Thymus (tissue), 11 donors: ENCODE results near the gene CD99L2. TPM values are rescaled to one million over a fixed set of nuclear protein-coding genes. Genes with fewer than 3 reads are reported as not detected.
A peak's percentile ranks its signal among the peaks of the same experiment; 100 is the strongest.

Source experiments
- DNase-seq, 9 donors: peaks; one replicate each; pipeline ENCODE4 v3.0.0-alpha.2; 2013; ENCODE audit warnings: low spot score in 9 of 9, low read depth in 6 of 9, missing footprints in 1 of 9
- H3K27ac ChIP-seq, 2 donors: one replicate each; pipeline ENCODE4 v1.5.1; 2013; ENCODE audit warnings: control low read depth in 1 of 2, low read depth in 1 of 2, low read length in 1 of 2, mild to moderate bottlenecking in 1 of 2, moderate library complexity in 1 of 2
- H3K27me3 ChIP-seq, 2 donors: one replicate each; pipeline ENCODE4 v1.5.1; 2013; ENCODE audit warnings: low read length in 1 of 2; ENCODE audit not compliant: control insufficient read depth in 2 of 2, insufficient read depth in 1 of 2
- H3K36me3 ChIP-seq, 2 donors: one replicate each; pipeline ENCODE4 v1.5.1; 2013; ENCODE audit warnings: low read length in 1 of 2, mild to moderate bottlenecking in 1 of 2, moderate library complexity in 1 of 2; ENCODE audit not compliant: control insufficient read depth in 2 of 2, insufficient read depth in 2 of 2
- H3K4me1 ChIP-seq, 2 donors: one replicate each; pipeline ENCODE4 v1.5.1; 2013; ENCODE audit warnings: low read length in 2 of 2; ENCODE audit not compliant: control insufficient read depth in 2 of 2, insufficient read depth in 2 of 2
- H3K4me3 ChIP-seq, 2 donors: one replicate each; pipeline ENCODE4 v1.5.1; 2013; ENCODE audit warnings: low read length in 2 of 2, control low read depth in 1 of 2, mild to moderate bottlenecking in 1 of 2
- H3K9me3 ChIP-seq, 2 donors: one replicate each; pipeline ENCODE4 v1.5.1; 2013; ENCODE audit warnings: low read length in 1 of 2, mild to moderate bottlenecking in 1 of 2; ENCODE audit not compliant: control insufficient read depth in 2 of 2, insufficient read depth in 1 of 2
- WGBS: extraction: QIAGEN DNeasy Blood & Tissue Kit; methylation state at CpG from one replicate; pipeline ENCODE4 v1.1.7; 2013; 5-methylcytosine and 5-hydroxymethylcytosine counted together
- polyA plus RNA-seq: library from polyadenylated mRNA; stranded (reverse); fragments of 200-250 nt; gene quantifications from one replicate; pipeline ENCODE4 v1.2.3, GENCODE V29; 2013
- total RNA-seq: library from RNA; stranded (reverse); fragments of 120-200 nt; gene quantifications from one replicate; pipeline ENCODE4 v1.2.4, GENCODE V29; 2013
- donor health status: healthy.

The CD99L2 gene
- total and polyA plus RNA-seq, 2 donors, result 9.3 to 14.0 TPM

- Histone ChIP-seq H3K4me3 (no peak overlapping the region), H3K27ac (no peak overlapping the region), H3K9me3 (no peaks in the 10 kb centered on the region), H3K36me3 (no peaks in the 10 kb centered on the region), H3K4me1 (no peaks in the 10 kb centered on the region), H3K27me3 (no peaks in the 10 kb centered on the region)
- 98% methylated on average over 4 of the region's 4 CpGs for WGBS
- no peak for DNase-seq
Observed at GRCh38 chrX:150870029-150870428, 28.4 kb downstream of the CD99L2 start.

GRCh38 chrX:150869450-150869849 is 29.0 kb downstream of the CD99L2 start:
- Histone ChIP-seq H3K4me3 (no peak overlapping the region), H3K4me1 (no peaks in the 10 kb centered on the region), H3K27ac (no peak overlapping the region), H3K36me3 (no peaks in the 10 kb centered on the region), H3K27me3 (no peaks in the 10 kb centered on the region), H3K9me3 (no peaks in the 10 kb centered on the region)
- WGBS, result 98% methylated on average over 3 of the region's 3 CpGs
- no peak for DNase-seq

- no peaks in the 10 kb centered on the region for H3K27me3 ChIP-seq
- no peak overlapping the region for H3K27ac ChIP-seq
- no peaks in the 10 kb centered on the region for H3K9me3 ChIP-seq
- 94% methylated on average over 2 of the region's 2 CpGs for WGBS
- H3K4me1 ChIP-seq, result no peaks in the 10 kb centered on the region
- peaks cover 0 to 3% of the 10 kb centered on the region in 2 donors for H3K36me3 ChIP-seq
- DNase-seq, result no peak
- no peak overlapping the region for H3K4me3 ChIP-seq
Observed at GRCh38 chrX:150868625-150869024, 29.8 kb downstream of the CD99L2 start.

GRCh38 chrX:150864127-150864526 is 34.3 kb downstream of the CD99L2 start:
- Histone ChIP-seq H3K36me3 (peaks cover 0 to 3% of the 10 kb centered on the region in 2 donors), H3K4me1 (no peaks in the 10 kb centered on the region), H3K27ac (no peak overlapping the region), H3K4me3 (no peak overlapping the region), H3K9me3 (no peaks in the 10 kb centered on the region), H3K27me3 (no peaks in the 10 kb centered on the region)
- 99% methylated on average over 3 of the region's 3 CpGs for WGBS
- no peak for DNase-seq

GRCh38 chrX:150863191-150863590 is 35.3 kb downstream of the CD99L2 start:
- no peaks in the 10 kb centered on the region for H3K9me3 ChIP-seq
- H3K4me3 ChIP-seq, result no peak overlapping the region
- DNase-seq, result no peak
- H3K27me3 ChIP-seq, result no peaks in the 10 kb centered on the region
- H3K4me1 ChIP-seq, result no peaks in the 10 kb centered on the region
- H3K27ac ChIP-seq, result no peak overlapping the region
- peaks cover 0 to 3% of the 10 kb centered on the region in 2 donors for H3K36me3 ChIP-seq

GRCh38 chrX:150857453-150857852 is 41.0 kb downstream of the CD99L2 start:
- 96% methylated on average over 3 of the region's 3 CpGs for WGBS
- Histone ChIP-seq H3K4me3 (no peak overlapping the region), H3K27me3 (no peaks in the 10 kb centered on the region), H3K4me1 (no peaks in the 10 kb centered on the region), H3K9me3 (peaks cover 0 to 7% of the 10 kb centered on the region in 2 donors), H3K27ac (no peak overlapping the region), H3K36me3 (no peaks in the 10 kb centered on the region)
- no peak for DNase-seq

- Histone ChIP-seq H3K36me3 (no peaks in the 10 kb centered on the region), H3K27me3 (no peaks in the 10 kb centered on the region), H3K27ac (no peak overlapping the region), H3K4me3 (no peak overlapping the region), H3K4me1 (no peaks in the 10 kb centered on the region), H3K9me3 (peaks cover 0 to 7% of the 10 kb centered on the region in 2 donors)
- DNase-seq, result no peak
- WGBS, result 100% methylated on average over 1 of the region's 1 CpG
Observed at GRCh38 chrX:150856785-150857184, 41.7 kb downstream of the CD99L2 start.

GRCh38 chrX:150856101-150856500 is 42.4 kb downstream of the CD99L2 start:
- WGBS, result over 99% methylated on average over 3 of the region's 3 CpGs
- DNase-seq, result no peak
- H3K36me3 ChIP-seq, result no peaks in the 10 kb centered on the region
- H3K27me3 ChIP-seq, result no peaks in the 10 kb centered on the region
- peaks cover 0 to 7% of the 10 kb centered on the region in 2 donors for H3K9me3 ChIP-seq
- H3K4me1 ChIP-seq, result no peaks in the 10 kb centered on the region
- no peak overlapping the region for H3K27ac ChIP-seq
- no peak overlapping the region for H3K4me3 ChIP-seq

- Histone ChIP-seq H3K9me3 (peaks cover 0 to 7% of the 10 kb centered on the region in 2 donors), H3K27ac (no peak overlapping the region), H3K36me3 (no peaks in the 10 kb centered on the region), H3K4me1 (no peaks in the 10 kb centered on the region), H3K27me3 (no peaks in the 10 kb centered on the region), H3K4me3 (no peak overlapping the region)
- peak in 5 of 9 donors; percentile 3 to 58 (median 22) for DNase-seq
- WGBS, result 11% methylated on average over 2 of the region's 2 CpGs
Observed at GRCh38 chrX:150854856-150855255, 43.6 kb downstream of the CD99L2 start.
